ENCODE results near the gene FAF2.

DNA sequence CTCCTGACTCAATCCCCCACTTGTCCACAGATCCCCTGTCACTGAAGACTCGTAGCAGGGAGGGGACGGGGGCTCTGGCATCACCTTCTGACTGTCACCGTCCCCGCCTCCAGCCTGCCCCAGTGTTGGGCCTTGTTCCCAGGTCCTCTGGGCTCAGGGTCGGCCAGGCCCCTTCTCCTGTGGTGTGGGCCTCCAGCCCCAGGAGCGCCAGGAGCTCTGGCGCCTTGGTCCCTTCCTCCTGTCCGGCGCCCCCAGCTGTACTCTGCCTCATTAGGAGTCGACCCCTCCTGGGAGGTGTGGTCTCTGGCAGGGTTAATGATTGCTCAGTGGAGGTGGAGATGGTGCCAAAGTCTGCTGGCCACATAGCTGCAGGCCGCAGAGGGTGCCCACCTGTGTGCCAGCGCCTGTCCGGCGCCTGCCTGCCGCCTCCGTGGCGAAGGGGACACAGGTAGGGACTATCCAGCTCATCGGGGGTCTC, 100.8 kb downstream of the FAF2 start, which contains the start of gene CDHR2:
- TF ChIP-seq, protein P1, sequence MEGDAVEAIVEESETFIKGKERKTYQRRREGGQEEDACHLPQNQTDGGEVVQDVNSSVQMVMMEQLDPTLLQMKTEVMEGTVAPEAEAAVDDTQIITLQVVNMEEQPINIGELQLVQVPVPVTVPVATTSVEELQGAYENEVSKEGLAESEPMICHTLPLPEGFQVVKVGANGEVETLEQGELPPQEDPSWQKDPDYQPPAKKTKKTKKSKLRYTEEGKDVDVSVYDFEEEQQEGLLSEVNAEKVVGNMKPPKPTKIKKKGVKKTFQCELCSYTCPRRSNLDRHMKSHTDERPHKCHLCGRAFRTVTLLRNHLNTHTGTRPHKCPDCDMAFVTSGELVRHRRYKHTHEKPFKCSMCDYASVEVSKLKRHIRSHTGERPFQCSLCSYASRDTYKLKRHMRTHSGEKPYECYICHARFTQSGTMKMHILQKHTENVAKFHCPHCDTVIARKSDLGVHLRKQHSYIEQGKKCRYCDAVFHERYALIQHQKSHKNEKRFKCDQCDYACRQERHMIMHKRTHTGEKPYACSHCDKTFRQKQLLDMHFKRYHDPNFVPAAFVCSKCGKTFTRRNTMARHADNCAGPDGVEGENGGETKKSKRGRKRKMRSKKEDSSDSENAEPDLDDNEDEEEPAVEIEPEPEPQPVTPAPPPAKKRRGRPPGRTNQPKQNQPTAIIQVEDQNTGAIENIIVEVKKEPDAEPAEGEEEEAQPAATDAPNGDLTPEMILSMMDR (IDR thresholded peaks at IDR 0.05): no peak
- no peak for TF ChIP-seq POLR2AphosphoS5 (IDR thresholded peaks at IDR 0.05)
- TF ChIP-seq POLR2A (IDR thresholded peaks at IDR 0.05; ENCODE audit: low read depth): no peak
- no peak for TF ChIP-seq EP300 (IDR thresholded peaks at IDR 0.05)
